Skeletal muscle satellite cell (primary cell): ENCODE results near the gene RPL37.
A peak's percentile ranks its signal among the peaks of the same experiment; 100 is the strongest.
"Not testable (repeated sequence)": the region's sequence is repeated elsewhere in the genome, so short reads cannot be mapped to it uniquely, and the experiment has no call there.

ENCODE experiments used
- H3K27me3 ChIP-seq: 2 replicates; pipeline ENCODE4 v1.7.0; 2013; ENCODE audit warnings: low read length; ENCODE audit not compliant: control insufficient read depth, insufficient read depth
- H3K36me3 ChIP-seq: 2 replicates; pipeline ENCODE4 v1.7.0; 2013; ENCODE audit warnings: mild to moderate bottlenecking, control low read depth, low read length; ENCODE audit not compliant: insufficient read depth
- H3K4me1 ChIP-seq: 2 replicates; pipeline ENCODE4 v1.7.0; 2013; ENCODE audit warnings: low read length; ENCODE audit not compliant: control insufficient read depth, insufficient read depth
- H3K4me2 ChIP-seq: 2 replicates; pipeline ENCODE4 v1.7.0; 2013; ENCODE audit warnings: mild to moderate bottlenecking, low read length
- H3K4me3 ChIP-seq: 2 replicates; pipeline ENCODE4 v1.7.0; 2013; ENCODE audit warnings: low read length
- H3K9ac ChIP-seq: 2 replicates; pipeline ENCODE4 v1.7.0; 2013; ENCODE audit warnings: mild to moderate bottlenecking, low read depth, low read length, moderate library complexity
- H3K9me3 ChIP-seq: replicated peaks from 2 replicates; pipeline ENCODE4 v1.7.0; 2013; ENCODE audit warnings: mild to moderate bottlenecking, control low read depth, low read length

Gene RPL37

GRCh38 chr5:40832345-40832744, 2.7 kb downstream of the RPL37 start:
- H3K4me3 ChIP-seq: peak overlapping the region; percentile 89
- H3K4me1 ChIP-seq: peaks cover 36% of the 10 kb centered on the region
- H3K36me3 ChIP-seq: peaks cover 75% of the 10 kb centered on the region
- no peak overlapping the region for H3K9ac ChIP-seq
- H3K27me3 ChIP-seq: no peaks in the 10 kb centered on the region
- H3K9me3 ChIP-seq: no peaks in the 10 kb centered on the region
- peak overlapping the region; percentile 87 for H3K4me2 ChIP-seq

- Histone ChIP-seq H3K36me3 (peaks cover 83% of the 10 kb centered on the region), H3K9ac (no peak overlapping the region), H3K4me2 (peak overlapping the region; percentile 87), H3K4me3 (no peak overlapping the region), H3K27me3 (no peaks in the 10 kb centered on the region), H3K4me1 (peaks cover 36% of the 10 kb centered on the region), H3K9me3 (no peaks in the 10 kb centered on the region)
Measured at GRCh38 chr5:40831346-40832210, 3.4 kb downstream of the RPL37 start.

DNA sequence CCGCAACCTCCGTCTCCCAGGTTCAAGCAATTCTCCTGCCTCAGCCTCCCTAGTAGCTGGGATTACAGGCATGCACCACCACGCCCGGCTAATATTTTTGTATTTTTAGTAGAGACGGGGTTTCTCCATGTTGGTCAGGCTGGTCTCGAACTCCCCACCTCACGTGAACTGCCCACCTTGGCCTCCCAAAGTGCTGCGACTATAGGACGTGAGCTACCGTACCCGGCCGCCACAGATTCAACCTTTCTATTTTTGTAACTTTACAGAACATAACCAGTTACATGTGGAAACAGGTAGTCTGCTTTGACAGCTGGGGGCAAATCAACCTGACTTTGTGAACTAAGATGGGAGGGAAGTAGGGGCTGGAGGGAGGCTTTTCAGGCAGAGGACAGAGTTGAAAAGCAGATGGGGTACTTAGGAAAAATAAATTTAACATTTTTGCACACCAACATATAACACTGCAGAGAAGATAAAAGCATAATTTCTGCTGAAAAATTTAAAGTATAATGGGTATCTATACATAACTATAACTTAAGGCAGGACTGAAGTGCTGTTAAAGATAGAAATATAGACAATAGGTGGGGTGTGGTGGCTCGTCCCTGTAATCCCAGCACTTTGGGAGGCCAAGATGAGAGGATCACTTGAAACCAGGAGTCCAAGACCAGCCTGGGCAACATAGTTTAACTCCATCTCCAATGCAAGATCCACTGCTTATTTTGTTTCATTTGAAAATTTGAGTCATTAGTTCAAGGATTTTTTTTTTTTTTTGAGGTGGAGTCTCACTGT, 5.1 kb downstream of the RPL37 start:
- peaks cover 94% of the 10 kb centered on the region for H3K36me3 ChIP-seq
- peaks cover 24% of the 10 kb centered on the region for H3K4me1 ChIP-seq
- no peak overlapping the region for H3K9ac ChIP-seq
- no peak overlapping the region for H3K4me2 ChIP-seq
- H3K9me3 ChIP-seq: no peaks in the 10 kb centered on the region
- H3K27me3 ChIP-seq: no peaks in the 10 kb centered on the region
- no peak overlapping the region for H3K4me3 ChIP-seq

- no peak overlapping the region for H3K4me3 ChIP-seq
- no peak overlapping the region for H3K4me2 ChIP-seq
- H3K4me1 ChIP-seq: peaks cover 24% of the 10 kb centered on the region
- H3K36me3 ChIP-seq: peaks cover 85% of the 10 kb centered on the region
- no peak overlapping the region for H3K9ac ChIP-seq
- H3K27me3 ChIP-seq: no peaks in the 10 kb centered on the region
- no peaks in the 10 kb centered on the region for H3K9me3 ChIP-seq
Measured at GRCh38 chr5:40828690-40829661, 6.0 kb downstream of the RPL37 start.

DNA sequence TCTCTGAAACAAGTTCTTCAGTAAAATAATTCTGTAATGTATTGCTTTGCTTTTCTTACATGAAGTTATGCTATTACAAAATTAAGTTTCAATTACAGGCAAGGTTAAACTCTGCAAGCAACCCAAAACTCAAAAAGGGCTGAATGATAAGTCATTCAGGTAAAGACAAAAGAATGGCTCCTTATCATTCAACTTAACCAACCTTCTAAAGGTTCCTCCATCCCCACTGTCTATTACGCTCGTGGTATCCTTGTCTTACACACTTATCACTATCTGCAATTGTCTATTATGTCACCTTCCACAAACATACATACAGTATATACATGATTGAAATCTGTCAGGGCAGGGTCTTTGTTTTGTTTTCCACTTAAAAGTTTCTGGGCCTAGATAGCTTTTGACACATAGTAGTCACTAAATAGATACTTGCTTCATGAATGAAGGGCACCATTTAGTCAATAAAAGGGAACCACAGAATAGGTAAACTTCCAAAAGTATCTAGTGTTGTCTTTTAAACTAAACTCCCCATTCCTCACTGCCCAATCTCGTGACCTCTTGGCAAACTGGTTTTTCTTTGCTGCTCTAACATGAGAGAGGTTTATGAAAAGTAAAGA, 6.9 kb downstream of the RPL37 start:
- H3K27me3 ChIP-seq: no peaks in the 10 kb centered on the region
- peaks cover 19% of the 10 kb centered on the region for H3K4me1 ChIP-seq
- H3K4me2 ChIP-seq: no peak overlapping the region
- no peak overlapping the region for H3K4me3 ChIP-seq
- no peak overlapping the region for H3K9ac ChIP-seq
- no peaks in the 10 kb centered on the region for H3K9me3 ChIP-seq
- peaks cover 77% of the 10 kb centered on the region for H3K36me3 ChIP-seq

DNA sequence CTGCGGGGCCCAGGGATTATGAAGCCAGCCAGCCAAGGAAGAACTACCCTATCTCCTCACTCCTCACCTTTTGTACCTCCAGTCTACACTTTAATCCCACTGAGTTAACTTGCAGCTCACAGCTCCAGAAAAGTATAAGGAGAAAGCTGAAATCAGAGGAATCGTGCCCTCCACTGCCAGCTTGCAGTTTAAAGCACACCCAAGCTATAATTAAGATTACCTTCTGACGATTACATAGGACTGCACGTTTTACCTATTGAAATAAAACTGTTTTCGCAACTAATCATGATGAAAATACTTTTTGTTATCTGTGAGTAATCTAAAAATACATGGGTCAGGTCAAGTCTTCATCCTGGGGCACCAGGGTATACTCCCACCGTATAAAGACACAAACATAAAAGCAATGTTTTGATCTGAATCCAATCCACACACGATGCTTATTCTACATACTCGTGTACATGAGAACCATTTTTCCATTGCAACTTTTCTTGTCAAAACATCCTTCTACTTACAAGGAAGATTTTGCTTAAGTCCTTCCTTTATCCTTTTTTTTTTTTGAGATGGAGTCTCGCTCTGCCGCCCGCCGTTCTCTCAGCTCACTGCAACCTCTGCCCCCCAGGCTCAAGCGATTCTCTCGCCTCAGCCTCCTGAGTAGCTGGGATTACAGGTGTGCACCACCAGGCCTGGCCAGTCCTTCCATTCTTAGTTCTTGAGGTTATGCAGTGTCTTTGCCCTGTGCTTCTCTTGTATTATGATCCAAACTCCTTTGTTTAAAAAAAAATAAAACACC, 7.6 kb downstream of the RPL37 start:
- Histone ChIP-seq H3K9ac (no peak overlapping the region), H3K36me3 (peaks cover 70% of the 10 kb centered on the region), H3K4me1 (peaks cover 12% of the 10 kb centered on the region), H3K27me3 (no peaks in the 10 kb centered on the region), H3K4me2 (no peak overlapping the region), H3K9me3 (no peaks in the 10 kb centered on the region), H3K4me3 (no peak overlapping the region)

DNA sequence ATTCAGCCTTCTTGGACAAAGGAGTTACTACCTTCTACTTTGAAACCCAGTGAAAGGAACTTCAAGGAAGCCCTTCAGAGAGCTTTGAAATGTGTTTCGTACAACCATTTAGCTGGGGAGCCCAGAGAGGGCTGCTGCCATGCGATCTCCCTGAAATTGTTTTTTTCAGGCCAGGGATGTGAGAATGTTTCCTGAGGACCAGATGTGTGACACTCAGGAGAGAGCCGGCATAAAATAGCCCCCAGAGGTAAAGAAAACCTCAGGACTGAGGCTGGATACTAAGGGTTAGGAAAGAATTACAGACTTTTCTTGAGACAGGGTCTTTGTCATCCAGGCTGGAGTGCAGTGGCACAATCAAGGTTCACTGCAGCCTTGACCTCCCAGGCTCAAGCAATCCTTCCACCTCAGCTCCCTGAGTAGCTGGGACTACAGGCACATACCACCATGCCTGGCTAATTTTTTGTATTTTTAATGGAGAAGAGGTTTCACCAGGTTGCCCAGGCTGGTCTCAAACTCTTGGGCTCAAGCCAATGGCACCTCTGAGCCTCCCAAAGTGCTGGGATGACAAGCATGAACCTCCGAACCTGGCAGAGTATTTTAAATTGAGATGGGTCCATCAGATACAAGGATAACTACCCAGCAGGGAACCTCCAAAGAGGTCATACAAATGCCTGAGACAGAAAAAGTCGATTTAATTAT, 8.4 kb downstream of the RPL37 start:
- H3K4me3 ChIP-seq: no peak overlapping the region
- H3K27me3 ChIP-seq: no peaks in the 10 kb centered on the region
- no peaks in the 10 kb centered on the region for H3K9me3 ChIP-seq
- no peak overlapping the region for H3K9ac ChIP-seq
- H3K4me1 ChIP-seq: peaks cover 4% of the 10 kb centered on the region
- H3K4me2 ChIP-seq: no peak overlapping the region
- peaks cover 62% of the 10 kb centered on the region for H3K36me3 ChIP-seq

DNA sequence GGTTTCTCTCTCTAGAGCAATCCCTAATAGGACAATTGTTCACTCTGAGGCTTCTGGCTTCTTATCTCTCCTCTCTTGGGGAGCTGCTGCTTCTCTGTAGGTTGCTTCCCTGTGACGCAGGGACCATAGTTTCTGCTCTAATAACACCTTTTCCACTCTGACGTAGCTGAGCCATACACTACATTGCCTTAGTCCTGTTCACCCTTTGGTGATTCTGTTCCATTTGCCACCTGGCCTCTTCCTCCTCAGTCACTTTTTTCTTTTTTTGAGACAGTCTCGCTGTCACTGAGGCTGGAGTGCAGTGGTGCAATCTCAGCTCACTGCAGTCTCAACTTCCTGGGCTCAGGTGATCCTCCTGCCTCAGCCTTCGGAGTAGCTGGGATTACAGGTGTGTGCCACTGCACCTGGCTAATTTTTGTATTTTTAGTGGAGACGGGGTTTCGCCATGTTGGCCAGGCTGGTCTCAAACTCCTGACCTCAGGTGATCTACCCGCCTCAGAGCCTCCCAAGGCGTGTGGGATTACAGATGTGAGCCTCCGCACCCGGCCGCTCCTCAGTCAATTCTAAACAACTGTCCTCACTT, 9.5 kb downstream of the RPL37 start:
- not testable (repeated sequence) for H3K4me2 ChIP-seq, H3K27me3 ChIP-seq, H3K9ac ChIP-seq, H3K4me1 ChIP-seq, H3K9me3 ChIP-seq, H3K4me3 ChIP-seq
- H3K36me3 ChIP-seq: peaks cover 51% of the 10 kb centered on the region

- H3K4me2 ChIP-seq: no peak overlapping the region
- no peak overlapping the region for H3K9ac ChIP-seq
- no peaks in the 10 kb centered on the region for H3K4me1 ChIP-seq
- H3K9me3 ChIP-seq: no peaks in the 10 kb centered on the region
- peaks cover 30% of the 10 kb centered on the region for H3K36me3 ChIP-seq
- H3K27me3 ChIP-seq: no peaks in the 10 kb centered on the region
- no peak overlapping the region for H3K4me3 ChIP-seq
Measured at GRCh38 chr5:40823459-40823858, 11.6 kb downstream of the RPL37 start.
